ENCODE measurements around the gene UBE4B. TPM values are rescaled to one million over a fixed set of nuclear protein-coding genes. Genes with fewer than 3 reads are reported as not detected.
A peak's percentile ranks its signal among the peaks of the same experiment; 100 is the strongest.

UBE4B gene
- total RNA-seq, 1 experiment from 2014 or later: 80.8 TPM

- TF ChIP-seq ZNF532 (CRISPR knock-in tag; IDR thresholded peaks at IDR 0.05; ENCODE audit: borderline replicate concordance): no peak
These were observed 72.7 kb downstream of the UBE4B start (continued) for GRCh38 chr1:10105484-10105883.

GRCh38 chr1:10106241-10106640 lies 73.5 kb downstream of the UBE4B start:
- Mint-ChIP-seq H3K4me3 (no peak overlapping the region), H3K4me1 (no peaks in the 10 kb centered on the region), H3K36me3 (peaks cover 40% of the 10 kb centered on the region), H3K9me3 (0 out of 2 replicates have a peak, but pooled peaks cover 2% of the 10 kb centered on the region), H3K27ac (0 out of 2 replicates have a peak overlapping the region, but pooled peaks have one; percentile 26), H3K27me3 (ENCODE audit: low read depth) (no peaks in the 10 kb centered on the region)
- ATAC-seq: no peak
- CTCF ChIA-PET: no interaction called here
- TF ChIP-seq ZNF232 (CRISPR knock-in tag; IDR thresholded peaks at IDR 0.05): no peak
- TF ChIP-seq KAT7 (CRISPR knock-in tag; IDR thresholded peaks at IDR 0.05; ENCODE audit: borderline replicate concordance): no peak
- no peak for TF ChIP-seq USF2 (CRISPR knock-in tag; IDR thresholded peaks at IDR 0.05)
- TF ChIP-seq ESRRA (CRISPR knock-in tag; IDR thresholded peaks at IDR 0.05; ENCODE audit: borderline replicate concordance): no peak
- no peak for TF ChIP-seq ATF3 (CRISPR knock-in tag; conservative IDR thresholded peaks at IDR 0.05)
- no peak for TF ChIP-seq ZNF396 (CRISPR knock-in tag; IDR thresholded peaks at IDR 0.05; ENCODE audit: borderline replicate concordance)
- no peak for TF ChIP-seq GRHL2 (CRISPR knock-in tag; IDR thresholded peaks at IDR 0.05; ENCODE audit: insufficient replicate concordance, severe bottlenecking)
- TF ChIP-seq NFYB (CRISPR knock-in tag; conservative IDR thresholded peaks at IDR 0.05; ENCODE audit: low read depth): no peak
- TF ChIP-seq CDX4 (CRISPR knock-in tag; IDR thresholded peaks at IDR 0.05; ENCODE audit: borderline replicate concordance): no peak
- TF ChIP-seq ATF6 (CRISPR knock-in tag; IDR thresholded peaks at IDR 0.05): no peak
- no peak for TF ChIP-seq OVOL2 (CRISPR knock-in tag; IDR thresholded peaks at IDR 0.05; ENCODE audit: borderline replicate concordance)
- POLR2A ChIA-PET: no interaction called here
- DNase-seq (ENCODE audit: low spot score): no peak

GRCh38 chr1:10106756-10107475 lies 74.2 kb downstream of the UBE4B start:
- DNase-seq (ENCODE audit: low spot score): no peak
- no peak for ATAC-seq
- peak overlapping the region; percentile 46 for H3K27ac Mint-ChIP-seq
- CTCF ChIA-PET: no interaction called here
- H3K36me3 Mint-ChIP-seq: peaks cover 43% of the 10 kb centered on the region
- H3K27me3 Mint-ChIP-seq (ENCODE audit: low read depth): no peaks in the 10 kb centered on the region
- POLR2A ChIA-PET: no interaction called here
- H3K4me1 Mint-ChIP-seq: no peaks in the 10 kb centered on the region
- H3K9me3 Mint-ChIP-seq: 0 out of 2 replicates have a peak, but pooled peaks cover 4% of the 10 kb centered on the region
- H3K4me3 Mint-ChIP-seq: no peak overlapping the region
- no peak for TF ChIP-seq FOXP4 (CRISPR knock-in tag; IDR thresholded peaks at IDR 0.05)
- TF ChIP-seq ZNF532 (CRISPR knock-in tag; IDR thresholded peaks at IDR 0.05; ENCODE audit: borderline replicate concordance): no peak
- no peak for TF ChIP-seq NFYB (CRISPR knock-in tag; conservative IDR thresholded peaks at IDR 0.05; ENCODE audit: low read depth)
- TF ChIP-seq JAZF1 (CRISPR knock-in tag; IDR thresholded peaks at IDR 0.05): no peak
- TF ChIP-seq ATF3 (CRISPR knock-in tag; conservative IDR thresholded peaks at IDR 0.05): no peak
- no peak for TF ChIP-seq ELF4 (CRISPR knock-in tag; IDR thresholded peaks at IDR 0.05; ENCODE audit: low read depth)

All from WTC11 (cell line).